ENCODE data around the gene B4GALT2.

Gene B4GALT2

GRCh38 chr1:43978551-43979260 is at the start of gene B4GALT2:
Gene B4GALT2 (plus strand): TSS chr1:43979210. CDS start chr1:43981161, 1,951 bp downstream.
- peak in 1 of 2 donors; percentile 11 for DNase-seq (ENCODE audit: low read depth in 2 of 2)

GRCh38 chr1:43930168-43930948 is 48.7 kb upstream of the B4GALT2 start:
- no peak for DNase-seq (ENCODE audit: low read depth in 2 of 2)

DNA sequence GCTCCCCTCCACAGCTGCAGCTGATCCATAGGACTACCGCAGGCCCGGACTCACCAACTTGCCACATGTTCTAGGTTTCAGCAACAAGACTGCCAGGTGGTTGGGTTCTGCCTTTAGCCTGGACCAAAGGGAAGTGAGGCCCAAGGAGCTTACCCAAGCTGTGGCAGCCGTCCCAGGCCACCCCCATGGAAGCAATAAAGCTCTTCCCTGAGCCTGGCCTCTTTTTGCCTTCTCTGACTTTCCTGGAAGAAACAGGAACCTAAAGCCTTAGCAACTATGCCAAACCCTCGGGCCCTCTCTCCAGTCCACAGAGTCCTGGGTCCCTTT is 48.1 kb upstream of the B4GALT2 start:
- DNase-seq (ENCODE audit: low read depth in 2 of 2): no peak

DNA sequence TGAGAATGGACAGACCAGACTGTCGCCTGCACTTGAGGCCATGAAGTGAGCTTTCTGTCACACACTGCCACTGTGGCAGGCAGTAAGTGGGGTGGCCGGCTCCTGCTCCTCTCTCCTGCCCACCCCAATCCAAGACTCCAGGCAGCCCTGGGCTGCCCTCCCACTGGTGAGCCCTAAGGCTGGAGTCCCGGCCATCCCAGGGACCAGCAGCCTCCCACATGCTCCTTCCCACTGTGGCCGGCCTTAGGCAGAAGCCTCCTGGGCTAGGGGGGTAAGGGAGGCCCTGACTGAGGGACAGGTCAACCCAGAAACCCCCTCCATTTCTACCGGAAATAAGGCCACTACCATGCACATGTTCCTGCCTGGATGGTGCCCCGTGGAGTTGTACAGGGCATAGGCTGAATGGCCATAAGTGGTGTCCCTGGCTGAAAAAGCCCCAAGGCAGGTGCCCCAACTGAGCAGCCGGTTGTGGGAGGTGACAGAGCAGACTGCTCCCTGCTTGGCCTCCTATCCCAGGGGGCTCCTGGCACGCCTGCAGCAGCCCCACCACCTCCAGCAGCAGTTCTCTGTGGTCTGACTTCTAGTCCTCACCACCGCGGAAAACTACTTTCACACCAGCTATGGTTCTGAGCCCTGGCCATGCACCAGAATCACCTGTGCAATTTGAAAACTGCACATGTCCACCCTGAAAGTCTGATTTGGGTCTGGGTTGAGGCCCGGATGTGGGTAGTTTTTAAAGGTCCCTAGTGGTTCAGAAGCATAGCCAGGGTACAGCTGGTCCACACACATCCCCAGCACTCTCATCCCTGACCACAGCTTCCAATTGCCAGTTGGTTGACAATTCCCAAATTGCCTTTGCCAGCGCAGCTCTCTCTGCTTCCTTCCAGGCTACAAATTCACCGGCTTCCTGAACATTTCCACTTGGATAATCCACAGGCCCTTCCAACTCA is 47.0 kb upstream of the B4GALT2 start:
- no peak for DNase-seq (ENCODE audit: low read depth in 2 of 2)

- no peak for DNase-seq (ENCODE audit: low read depth in 2 of 2)
These were observed 46.1 kb upstream of the B4GALT2 start for GRCh38 chr1:43932786-43933385.

- DNase-seq (ENCODE audit: low read depth in 2 of 2): no peak
These were observed 45.5 kb upstream of the B4GALT2 start, which contains the start of gene ARTN for GRCh38 chr1:43933386-43934100. Gene ARTN (plus strand): TSS chr1:43933801. CDS start chr1:43935657, 1,856 bp downstream.

- no peak for DNase-seq (ENCODE audit: low read depth in 2 of 2)
These were observed 44.7 kb upstream of the B4GALT2 start for GRCh38 chr1:43934101-43934985.

GRCh38 chr1:43934986-43935324 is 44.1 kb upstream of the B4GALT2 start:
- no peak for DNase-seq (ENCODE audit: low read depth in 2 of 2)

DNA sequence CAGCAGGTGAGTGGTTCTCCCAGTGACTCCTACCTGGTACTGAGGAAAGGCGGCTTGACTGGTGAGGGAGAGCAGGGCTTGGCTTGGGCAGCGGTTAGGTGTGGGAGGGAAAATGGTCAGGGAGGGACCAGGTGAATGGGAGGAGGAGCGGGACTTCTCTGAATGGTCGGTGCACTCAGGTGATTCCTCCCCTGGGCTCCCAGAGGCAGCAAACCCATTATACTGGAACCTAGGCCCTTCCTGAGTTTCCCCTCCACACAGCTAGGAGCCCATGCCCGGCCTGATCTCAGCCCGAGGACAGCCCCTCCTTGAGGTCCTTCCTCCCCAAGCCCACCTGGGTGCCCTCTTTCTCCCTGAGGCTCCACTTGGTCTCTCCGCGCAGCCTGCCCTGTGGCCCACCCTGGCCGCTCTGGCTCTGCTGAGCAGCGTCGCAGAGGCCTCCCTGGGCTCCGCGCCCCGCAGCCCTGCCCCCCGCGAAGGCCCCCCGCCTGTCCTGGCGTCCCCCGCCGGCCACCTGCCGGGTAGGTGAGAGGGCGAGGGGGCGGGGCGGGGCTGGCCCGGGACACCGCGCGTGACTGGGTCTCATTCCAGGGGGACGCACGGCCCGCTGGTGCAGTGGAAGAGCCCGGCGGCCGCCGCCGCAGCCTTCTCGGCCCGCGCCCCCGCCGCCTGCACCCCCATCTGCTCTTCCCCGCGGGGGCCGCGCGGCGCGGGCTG is 43.1 kb upstream of the B4GALT2 start:
- no peak for DNase-seq (ENCODE audit: low read depth in 2 of 2)

GRCh38 chr1:43936431-43937151 is 42.4 kb upstream of the B4GALT2 start:
- DNase-seq (ENCODE audit: low read depth in 2 of 2): no peak

GRCh38 chr1:43937179-43937865 is 41.7 kb upstream of the B4GALT2 start:
- DNase-seq (ENCODE audit: low read depth in 2 of 2): no peak

- DNase-seq (ENCODE audit: low read depth in 2 of 2): no peak
These were observed 40.6 kb upstream of the B4GALT2 start for GRCh38 chr1:43938383-43938782.

- no peak for DNase-seq (ENCODE audit: low read depth in 2 of 2)
These were observed 40.0 kb upstream of the B4GALT2 start for GRCh38 chr1:43938892-43939587.

DNA sequence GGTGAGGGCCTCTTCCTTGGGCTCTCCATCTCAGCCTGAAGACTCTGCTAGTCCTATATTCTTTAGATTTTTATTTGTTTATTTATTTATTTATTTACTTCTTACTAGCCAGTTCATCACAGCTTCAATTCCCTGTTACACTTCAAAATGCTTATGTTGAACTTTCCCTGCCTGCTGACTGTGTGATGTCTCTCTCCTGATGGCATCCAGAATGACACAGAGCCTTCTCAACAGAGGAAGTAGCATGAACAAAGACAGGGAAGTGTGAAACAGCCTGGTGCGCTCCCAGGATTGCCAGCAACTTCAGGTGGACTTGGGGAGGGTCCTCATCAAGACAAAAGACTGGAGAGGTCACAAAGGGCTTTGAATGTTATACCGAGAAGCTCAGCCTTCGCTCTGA is 36.6 kb upstream of the B4GALT2 start:
- no peak for DNase-seq (ENCODE audit: low read depth in 2 of 2)

DNA sequence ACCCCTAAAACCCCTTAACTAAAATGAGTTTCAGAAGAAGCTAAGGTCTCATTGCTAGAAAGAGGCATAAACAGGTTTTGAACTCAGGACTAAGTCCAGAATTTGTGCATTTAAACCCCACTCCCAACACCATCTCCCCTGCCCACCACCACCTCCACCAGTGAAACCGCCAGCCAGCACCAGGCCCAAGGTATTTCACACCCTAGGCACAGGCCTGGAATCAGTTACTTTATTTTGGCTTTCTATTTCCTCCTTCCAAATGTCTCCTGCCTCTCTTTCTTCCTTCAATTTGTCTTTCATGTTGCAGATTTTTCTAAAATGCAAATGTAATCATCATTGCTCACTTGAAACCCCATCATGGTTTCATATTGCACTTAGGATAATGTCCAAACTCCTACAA is 34.1 kb upstream of the B4GALT2 start:
- DNase-seq (ENCODE audit: low read depth in 2 of 2): no peak

- DNase-seq (ENCODE audit: low read depth in 2 of 2): no peak
These were observed 33.3 kb upstream of the B4GALT2 start for GRCh38 chr1:43945674-43946235.
